A673 (cell line): ENCODE data around the gene HBA1.
"Not testable (repeated sequence)": the region's sequence is repeated elsewhere in the genome, so short reads cannot be mapped to it uniquely, and the experiment has no call there.

Experiments
- EZH2 ChIP-seq: fragments of 200-600 bp; sonication (generic); IDR thresholded peaks from 2 replicates; pipeline ENCODE4 v1.6.1; 2017; ENCODE audit warnings: borderline replicate concordance, low read depth, mild to moderate bottlenecking, mixed read lengths, antibody characterized with exemption, low read length; ENCODE audit not compliant: poor library complexity, severe bottlenecking
- TF ChIP-seq, protein P1 (sequence below): fragments of 300-800, 200-600 bp; sonication (generic); conservative IDR thresholded peaks from 2 replicates; pipeline ENCODE4 v1.5.1; 2017; ENCODE audit warnings: low read depth, mild to moderate bottlenecking, antibody characterized with exemption, low read length, moderate library complexity, mixed read lengths

DNA sequence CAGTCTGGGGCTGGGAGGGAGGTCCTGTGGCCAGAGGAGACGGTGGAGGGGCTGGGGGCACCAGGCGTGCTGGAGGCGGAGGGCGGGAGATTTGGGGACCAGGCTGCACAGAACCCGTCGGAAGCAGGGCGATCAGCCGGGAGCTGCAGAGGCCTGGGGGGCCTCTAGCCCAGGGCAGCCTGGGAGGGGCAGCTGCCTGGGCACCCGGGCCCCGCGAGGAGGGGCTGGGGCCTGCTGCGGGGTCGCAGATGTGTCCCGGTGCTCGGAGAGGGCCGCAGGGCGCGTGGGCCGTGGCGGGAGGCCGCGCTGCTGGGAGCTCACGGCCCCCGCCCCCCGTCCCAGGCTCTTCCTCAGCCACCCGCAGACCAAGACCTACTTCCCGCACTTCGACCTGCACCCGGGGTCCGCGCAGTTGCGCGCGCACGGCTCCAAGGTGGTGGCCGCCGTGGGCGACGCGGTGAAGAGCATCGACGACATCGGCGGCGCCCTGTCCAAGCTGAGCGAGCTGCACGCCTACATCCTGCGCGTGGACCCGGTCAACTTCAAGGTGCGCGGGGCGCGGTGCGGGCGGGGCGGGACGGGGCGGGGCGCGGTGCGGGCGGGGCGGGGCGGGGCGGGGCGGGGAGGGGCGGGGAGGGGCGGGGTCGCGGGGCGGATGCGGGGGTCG lies 22.8 kb upstream of the HBA1 start:
- TF ChIP-seq, protein P1, sequence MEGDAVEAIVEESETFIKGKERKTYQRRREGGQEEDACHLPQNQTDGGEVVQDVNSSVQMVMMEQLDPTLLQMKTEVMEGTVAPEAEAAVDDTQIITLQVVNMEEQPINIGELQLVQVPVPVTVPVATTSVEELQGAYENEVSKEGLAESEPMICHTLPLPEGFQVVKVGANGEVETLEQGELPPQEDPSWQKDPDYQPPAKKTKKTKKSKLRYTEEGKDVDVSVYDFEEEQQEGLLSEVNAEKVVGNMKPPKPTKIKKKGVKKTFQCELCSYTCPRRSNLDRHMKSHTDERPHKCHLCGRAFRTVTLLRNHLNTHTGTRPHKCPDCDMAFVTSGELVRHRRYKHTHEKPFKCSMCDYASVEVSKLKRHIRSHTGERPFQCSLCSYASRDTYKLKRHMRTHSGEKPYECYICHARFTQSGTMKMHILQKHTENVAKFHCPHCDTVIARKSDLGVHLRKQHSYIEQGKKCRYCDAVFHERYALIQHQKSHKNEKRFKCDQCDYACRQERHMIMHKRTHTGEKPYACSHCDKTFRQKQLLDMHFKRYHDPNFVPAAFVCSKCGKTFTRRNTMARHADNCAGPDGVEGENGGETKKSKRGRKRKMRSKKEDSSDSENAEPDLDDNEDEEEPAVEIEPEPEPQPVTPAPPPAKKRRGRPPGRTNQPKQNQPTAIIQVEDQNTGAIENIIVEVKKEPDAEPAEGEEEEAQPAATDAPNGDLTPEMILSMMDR, result not testable (repeated sequence)
- not testable (repeated sequence) for TF ChIP-seq EZH2
